ENCODE results near the gene CEND1.

CEND1 gene

GRCh38 chr11:777288-778255, 12.3 kb downstream of the CEND1 start, which contains the start of gene GATD1:
GATD1 (minus strand) TSS chr11:777487; CDS start chr11:777462, 25 bp downstream.
- peak; percentile 100 for DNase-seq (ENCODE audit: low spot score)

- DNase-seq (ENCODE audit: low spot score): peak; percentile 19
Measured at GRCh38 chr11:776561-777287, 13.2 kb downstream of the CEND1 start.

GRCh38 chr11:776263-776560, 13.7 kb downstream of the CEND1 start:
- no peak for DNase-seq (ENCODE audit: low spot score)

- no peak for DNase-seq (ENCODE audit: low spot score)
Measured at GRCh38 chr11:774873-775592, 14.9 kb downstream of the CEND1 start.

GRCh38 chr11:773830-774229, 16.1 kb downstream of the CEND1 start:
- DNase-seq (ENCODE audit: low spot score): no peak

GRCh38 chr11:773425-773824, 16.5 kb downstream of the CEND1 start:
- no peak for DNase-seq (ENCODE audit: low spot score)

- DNase-seq (ENCODE audit: low spot score): no peak
Measured at GRCh38 chr11:772429-773390, 17.2 kb downstream of the CEND1 start.

GRCh38 chr11:771617-772204, 18.2 kb downstream of the CEND1 start:
- no peak for DNase-seq (ENCODE audit: low spot score)

GRCh38 chr11:770642-771616, 19.0 kb downstream of the CEND1 start:
- no peak for DNase-seq (ENCODE audit: low spot score)

GRCh38 chr11:769887-770641, 19.8 kb downstream of the CEND1 start:
- DNase-seq (ENCODE audit: low spot score): no peak

- DNase-seq (ENCODE audit: low spot score): no peak
Measured at GRCh38 chr11:767238-767637, 22.7 kb downstream of the CEND1 start.

GRCh38 chr11:766936-767210, 23.0 kb downstream of the CEND1 start:
- no peak for DNase-seq (ENCODE audit: low spot score)

- no peak for DNase-seq (ENCODE audit: low spot score)
Measured at GRCh38 chr11:766106-766935, 23.6 kb downstream of the CEND1 start.

- DNase-seq (ENCODE audit: low spot score): no peak
Measured at GRCh38 chr11:765802-766091, 24.1 kb downstream of the CEND1 start.

GRCh38 chr11:765025-765801, 24.7 kb downstream of the CEND1 start:
- peak; percentile 73 for DNase-seq (ENCODE audit: low spot score)

GRCh38 chr11:764322-765024, 25.4 kb downstream of the CEND1 start:
- no peak for DNase-seq (ENCODE audit: low spot score)

Measured in germinal center (tissue), 1 donor.